Renal pelvis (tissue), 4 donors: Measurements from ENCODE around the gene NID1. TPM values are rescaled to one million over a fixed set of nuclear protein-coding genes. Genes with fewer than 3 reads are reported as not detected.
"Not testable (repeated sequence)": the region's sequence is repeated elsewhere in the genome, so short reads cannot be mapped to it uniquely, and the experiment has no call there.

Source experiments
- DNase-seq: peaks from one replicate; pipeline ENCODE4 v3.0.0-alpha.2; 2013
- polyA plus RNA-seq, 3 donors: library from polyadenylated mRNA; unstranded; fragments of 120-200 nt; gene quantifications; one replicate each; pipeline ENCODE4 v1.2.1, GENCODE V29; 2013; ENCODE audit not compliant: insufficient read length in 3 of 3

Gene NID1
- polyA plus RNA-seq, 3 donors: 150 to 186 (median 183) TPM

- no peak for DNase-seq
These were observed 122.8 kb downstream of the NID1 start for GRCh38 chr1:235941876-235942624.

DNA sequence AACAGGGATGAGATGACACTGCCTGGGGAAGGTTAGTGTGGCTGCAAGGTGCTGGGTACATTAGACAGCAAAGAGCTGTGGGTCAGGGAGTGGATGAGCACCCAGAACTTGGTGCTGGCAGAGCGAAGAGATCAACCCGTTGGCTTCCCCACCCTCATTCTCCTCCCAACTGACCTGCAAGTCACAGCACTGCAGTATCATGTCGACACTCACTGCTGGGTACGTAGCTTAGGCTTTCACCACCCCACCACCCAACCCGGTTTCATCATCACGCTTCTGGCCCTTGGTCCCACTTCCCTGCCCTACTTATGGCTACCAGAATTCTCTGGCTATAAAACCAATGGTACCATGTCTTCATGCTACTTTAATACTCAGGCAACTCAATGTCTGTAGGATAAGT, 124.6 kb downstream of the NID1 start:
- DNase-seq: no peak

DNA sequence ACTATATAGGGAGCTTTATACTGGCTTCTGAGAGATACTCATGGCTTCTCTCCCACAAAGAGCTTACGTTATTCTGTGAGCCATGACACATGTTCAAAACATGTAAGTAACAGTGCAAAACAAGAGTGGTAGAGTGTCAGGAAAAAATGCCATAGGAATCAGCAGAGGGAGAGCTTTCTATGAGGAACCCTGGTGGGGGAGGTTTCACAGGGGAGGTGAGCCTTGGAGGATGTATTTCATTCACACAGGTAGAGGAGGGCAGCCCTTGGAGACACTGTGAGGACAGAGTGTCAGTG, 125.5 kb downstream of the NID1 start:
- DNase-seq: no peak

DNA sequence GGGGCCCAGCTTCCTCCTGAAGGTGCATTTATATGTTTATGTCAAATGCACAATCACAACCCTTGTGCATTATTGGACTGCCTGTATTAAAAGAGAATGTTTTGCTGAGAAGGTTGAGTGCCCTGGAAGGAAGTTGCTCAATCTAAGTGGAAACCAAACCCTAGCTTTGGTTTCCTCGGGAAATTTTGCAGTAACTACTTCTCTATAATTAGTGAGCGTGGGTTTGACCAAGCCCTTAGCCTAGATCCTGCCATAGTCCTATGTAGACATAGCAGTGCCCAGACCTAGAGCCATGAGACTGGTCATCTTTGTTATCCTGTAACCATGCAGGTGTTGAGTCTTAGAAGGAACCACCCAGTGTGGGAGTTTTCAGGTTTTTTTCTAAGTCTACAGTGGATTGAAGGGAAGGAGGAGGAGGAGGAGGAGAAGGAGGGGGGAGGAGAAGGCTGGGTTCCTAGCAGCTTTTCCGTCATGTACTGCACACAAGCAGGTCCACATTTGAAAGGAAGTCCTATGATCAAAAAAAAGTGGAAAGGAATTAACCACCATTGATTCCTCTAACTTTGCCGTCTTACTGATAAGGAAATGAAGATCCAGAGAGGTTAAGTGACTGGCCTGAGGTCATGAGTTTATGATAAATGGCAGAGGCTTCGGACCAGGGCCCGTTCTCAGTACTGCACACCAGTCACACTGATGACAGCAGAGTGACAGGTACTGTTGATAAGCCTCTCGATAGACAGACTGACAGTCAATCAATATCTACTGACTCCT, 126.0 kb downstream of the NID1 start:
- no peak for DNase-seq

DNA sequence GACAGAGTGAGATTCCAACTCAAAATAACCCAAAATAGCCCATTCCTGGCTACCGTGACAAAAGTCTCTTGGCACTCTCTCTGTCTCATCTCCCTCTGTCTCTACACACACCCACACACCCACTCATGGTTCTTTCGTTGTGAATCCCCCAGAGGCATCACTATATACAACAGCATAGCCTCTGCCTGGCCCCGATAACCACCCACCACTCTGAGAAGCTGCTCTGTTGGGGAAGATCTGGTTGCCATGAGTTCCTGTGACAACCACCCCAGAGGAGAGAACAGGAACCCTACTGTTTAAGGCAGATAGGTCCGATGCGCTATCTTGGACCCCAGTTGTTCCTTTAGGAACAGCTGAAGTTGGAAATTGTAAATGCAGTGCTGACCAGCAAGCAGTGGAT, 127.8 kb downstream of the NID1 start:
- no peak for DNase-seq

DNA sequence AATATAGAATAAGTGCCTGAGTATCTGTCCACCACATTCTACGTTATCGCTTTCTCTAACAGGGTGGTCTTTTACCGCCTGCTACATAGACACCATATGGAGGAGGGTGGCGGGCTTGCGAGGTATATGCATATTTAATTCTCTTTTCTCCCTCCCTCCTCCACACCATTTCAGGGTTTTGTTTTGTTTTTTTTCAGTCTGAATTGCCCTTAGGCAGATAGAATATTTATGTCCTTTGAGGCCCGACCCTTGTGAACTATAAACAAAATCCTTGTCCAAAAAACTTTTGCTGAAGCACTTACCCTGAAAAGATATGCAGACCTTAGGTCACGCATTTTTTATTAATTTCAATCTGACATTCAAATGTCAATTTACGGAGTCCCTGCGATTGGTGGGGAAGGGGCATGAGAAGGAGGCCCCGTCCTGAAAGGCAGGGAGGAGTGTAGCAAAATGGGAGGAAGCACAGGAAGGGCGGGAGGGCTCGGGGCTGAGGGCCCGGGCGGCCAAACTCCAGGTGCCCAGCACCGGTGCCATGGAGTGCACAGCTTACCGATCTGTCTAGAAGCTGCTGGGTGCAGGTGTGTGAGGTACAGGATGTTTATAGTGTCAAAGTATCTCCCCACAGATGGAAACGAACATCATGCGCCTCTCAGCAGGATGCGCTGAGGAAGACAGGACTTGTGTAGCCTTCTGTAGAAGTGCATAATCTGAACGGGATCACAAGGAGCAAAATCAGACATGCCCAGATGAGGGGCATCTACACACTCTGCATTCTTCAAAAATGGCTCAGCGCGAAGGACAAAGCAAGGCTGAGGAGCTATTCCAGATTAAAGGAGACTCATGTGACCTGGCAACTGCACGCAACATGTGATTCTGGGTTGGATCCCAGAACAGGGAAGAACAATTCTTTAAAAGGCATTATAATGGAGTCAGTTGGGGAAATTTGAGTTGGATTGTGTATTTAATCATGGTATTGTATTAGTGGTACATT, 129.4 kb downstream of the NID1 start:
- no peak for DNase-seq

DNA sequence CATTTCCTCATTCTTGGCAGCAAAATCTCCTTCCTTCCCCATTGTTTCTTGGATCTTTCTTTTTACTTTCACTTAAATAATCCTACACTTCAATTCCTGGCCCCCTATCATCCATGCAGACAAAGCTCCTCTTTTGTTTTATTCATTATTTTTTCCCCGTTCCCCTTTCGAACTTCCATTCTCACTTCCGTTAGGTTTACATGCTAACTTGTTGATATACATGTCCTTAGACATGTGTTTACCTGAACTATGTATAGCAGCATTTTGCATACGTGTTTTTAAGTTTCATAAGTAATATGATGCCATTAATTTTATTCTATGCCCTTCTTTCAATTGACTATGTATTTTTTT, 131.1 kb downstream of the NID1 start:
- no peak for DNase-seq

DNA sequence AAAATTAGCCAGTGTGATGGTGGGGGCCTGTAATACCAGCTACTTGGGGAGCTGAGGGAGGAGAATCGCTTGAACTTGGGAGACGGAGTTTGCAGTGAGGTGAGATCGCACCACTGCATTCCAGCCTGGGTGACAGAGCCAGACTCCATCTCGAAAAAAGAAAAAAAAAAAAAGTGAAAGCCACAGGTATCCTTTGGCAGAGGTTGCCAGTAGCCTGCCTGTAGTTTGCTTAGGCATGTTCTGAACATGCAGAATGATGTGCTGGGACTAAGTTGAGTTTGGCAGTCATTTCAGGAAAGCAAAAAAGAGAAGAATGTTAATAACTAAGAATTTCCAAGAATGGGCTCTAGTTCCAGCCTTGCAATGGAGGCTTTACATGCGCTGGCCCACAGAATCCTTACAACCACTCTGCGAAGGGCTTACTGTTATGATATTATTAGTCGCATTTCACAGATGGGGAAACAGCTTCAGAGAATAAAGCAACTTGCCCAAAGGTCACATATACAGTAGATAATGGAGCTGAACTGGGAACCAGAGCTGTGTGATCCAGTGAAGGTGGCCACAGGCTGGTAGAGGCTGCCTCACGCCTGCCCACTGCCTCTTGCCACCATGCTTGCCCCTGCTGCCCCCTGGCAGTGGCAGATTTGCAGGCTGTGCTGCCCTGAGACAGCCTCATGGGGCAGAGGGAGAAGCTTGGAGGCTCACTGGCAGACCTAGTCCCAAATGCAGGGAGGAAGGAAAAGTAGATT, 131.7 kb downstream of the NID1 start:
- DNase-seq: no peak

DNA sequence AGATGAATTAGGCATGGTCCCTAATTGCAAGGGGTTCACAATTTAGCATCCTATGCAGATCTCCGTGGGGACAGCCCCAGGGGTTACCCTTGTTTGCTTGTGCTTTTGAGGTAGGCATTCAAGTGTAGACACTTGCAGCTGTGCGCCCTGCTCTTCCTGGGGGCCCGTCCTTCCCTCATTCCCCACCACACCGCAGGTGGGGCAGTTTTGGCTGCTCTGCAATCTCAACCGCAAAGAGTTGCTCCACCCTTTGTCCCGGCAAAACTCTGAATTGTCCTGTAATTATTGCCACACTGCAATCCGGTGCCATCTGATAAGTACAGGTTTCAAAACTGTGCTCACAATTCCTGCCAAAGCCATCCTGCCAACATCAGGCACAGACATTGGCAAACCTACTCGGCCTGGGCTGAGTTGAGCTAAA, 132.8 kb downstream of the NID1 start:
- DNase-seq: no peak

GRCh38 chr1:235931171-235931738, 133.6 kb downstream of the NID1 start:
- no peak for DNase-seq

DNA sequence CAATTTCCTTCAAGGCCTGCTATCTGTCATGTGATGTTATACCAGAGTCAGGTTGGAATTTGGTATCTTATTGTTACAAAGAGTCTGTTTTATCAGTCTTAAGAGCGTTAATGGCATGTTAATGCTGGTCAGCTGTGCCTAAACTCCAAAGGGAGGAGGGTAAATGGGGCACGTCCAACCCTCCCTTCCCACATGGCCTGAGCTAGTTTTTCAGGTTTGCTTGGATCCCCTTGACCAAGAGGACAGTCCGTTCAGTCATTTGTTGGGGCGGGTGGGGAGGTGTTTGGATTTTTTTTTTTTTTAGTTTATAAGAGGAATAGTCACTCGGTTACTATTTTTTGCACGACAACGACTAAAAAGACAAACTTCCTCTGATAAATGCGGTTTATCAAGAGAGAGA, 134.3 kb downstream of the NID1 start:
- no peak for DNase-seq

DNA sequence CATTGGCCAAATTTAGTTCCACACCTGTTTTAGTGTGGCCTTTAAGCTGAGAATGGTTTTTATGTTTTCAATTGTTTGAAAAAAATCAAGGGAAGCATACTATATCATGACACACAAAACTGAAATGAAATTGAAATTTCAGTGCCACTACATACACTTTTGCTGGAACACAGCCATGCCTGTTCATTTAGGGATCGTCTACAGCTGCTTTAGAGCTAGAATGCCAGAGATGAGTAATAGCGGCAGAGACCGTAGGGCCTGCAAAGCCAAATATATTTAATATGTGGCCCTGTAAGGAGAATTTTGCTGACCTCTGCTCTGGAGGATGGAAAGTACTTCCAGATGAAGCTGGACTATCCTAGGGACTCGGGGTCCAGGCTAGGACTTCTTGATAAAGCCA, 135.7 kb downstream of the NID1 start:
- no peak for DNase-seq

- DNase-seq: no peak
These were observed 136.7 kb downstream of the NID1 start for GRCh38 chr1:235928197-235928596.

DNA sequence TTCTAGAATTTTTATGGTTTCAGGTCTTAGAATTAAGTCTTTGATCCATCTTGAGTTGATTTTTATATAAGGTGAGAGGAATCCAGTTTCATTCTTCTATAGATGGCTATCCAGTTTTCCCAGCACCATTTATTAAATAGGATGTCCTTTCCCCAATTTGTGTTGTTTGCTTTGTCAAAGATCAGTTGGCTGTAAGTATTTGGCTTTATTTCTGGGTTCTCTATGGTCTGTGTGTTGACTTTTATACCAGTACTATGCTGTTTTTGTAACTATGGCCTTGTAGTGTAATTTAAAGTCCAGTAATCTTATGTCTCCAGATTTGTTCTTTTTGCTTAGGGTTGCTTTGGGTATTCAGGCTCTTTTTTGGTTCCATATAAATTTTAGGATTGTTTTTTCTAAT, 137.3 kb downstream of the NID1 start:
- not testable (repeated sequence) for DNase-seq

Other genes starting within 250 kb of the NID1 start
- 10 to 100 TPM; 10.2 to 13.2 (median 11.3) TPM for gene LYST, start 198.2 kb downstream of the NID1 start, polyA plus RNA-seq
- 10 to 100 TPM; 36.5 to 38.7 (median 37.7) TPM for gene GPR137B, start 77.4 kb upstream of the NID1 start, polyA plus RNA-seq
- gene ERO1B, start 216.9 kb upstream of the NID1 start, polyA plus RNA-seq: 10 to 100 TPM in 2 of 3 donors, 1 to 10 TPM in 1; 9.8 to 12.6 (median 12.6) TPM